Peyer's patch (tissue), 4 donors: ENCODE measurements around the gene SHB. TPM values are rescaled to one million over a fixed set of nuclear protein-coding genes. Genes with fewer than 3 reads are reported as not detected.
A peak's percentile ranks its signal among the peaks of the same experiment; 100 is the strongest.

Experiments
- DNase-seq, 3 donors: peaks; one replicate each; pipeline ENCODE4 v3.0.0-alpha.2; 2017 to 2019
- H3K27ac ChIP-seq, 4 donors: fragments of 200-600 bp; sonication (generic); one replicate each; pipeline ENCODE4 v1.5.1; 2016 to 2019
- H3K27me3 ChIP-seq, 2 donors: fragments of 200-600 bp; sonication (generic); one replicate each; pipeline ENCODE4 v1.5.1; 2019
- H3K36me3 ChIP-seq, 3 donors: fragments of 200-600 bp; sonication (generic); one replicate each; pipeline ENCODE4 v1.5.1; 2016 to 2019
- H3K4me1 ChIP-seq, 4 donors: fragments of 200-600 bp; sonication (generic); one replicate each; pipeline ENCODE4 v1.5.1; 2016 to 2019
- H3K4me3 ChIP-seq, 4 donors: fragments of 200-600 bp; sonication (generic); 1 replicate in 3 of 4; 2 replicates in 1 of 4; pipeline ENCODE4 v1.5.1; 2016 to 2019; ENCODE audit warnings: mild to moderate bottlenecking in 1 of 4
- H3K9me3 ChIP-seq, 4 donors: fragments of 200-600 bp; sonication (generic); one replicate each; pipeline ENCODE4 v1.5.1; 2016 to 2019; ENCODE audit warnings: mild to moderate bottlenecking in 1 of 4
- POLR2A ChIP-seq, 2 donors: fragments of 450-650 bp; IDR thresholded peaks; one replicate each; pipeline ENCODE4 v1.5.1; 2017; ENCODE audit warnings: antibody characterized with exemption in 2 of 2, mild to moderate bottlenecking in 2 of 2, moderate library complexity in 2 of 2
- total RNA-seq, 4 donors: library from RNA; depleted of rRNA; stranded (reverse); fragments of >200 nt; gene quantifications; one replicate each; pipeline ENCODE4 v1.1.0, GENCODE V29; 2016
- TF ChIP-seq, protein P1 (sequence below), 6 experiments: fragments of 450-650 bp in 4 of 6; fragments of 200-600 bp in 2 of 6; sonication (generic) in 1 of 6; IDR thresholded peaks; one replicate each; pipeline ENCODE4 v1.5.1; 2017 to 2019; ENCODE audit warnings: antibody characterized with exemption in 6 of 6, mild to moderate bottlenecking in 3 of 6, moderate library complexity in 1 of 6

Gene SHB
- total RNA-seq, 4 donors from 2014 or later = 14.5 to 31.1 (median 25.6) TPM

- Histone ChIP-seq H3K36me3 (peaks cover 0 to 15% (median 0%) of the 10 kb centered on the region in 3 donors), H3K9me3 (no peaks in the 10 kb centered on the region), H3K27me3 (no peaks in the 10 kb centered on the region), H3K27ac (no peak overlapping the region), H3K4me1 (peaks cover 0 to 41% (median 8%) of the 10 kb centered on the region in 4 donors), H3K4me3 (no peak overlapping the region)
- no peak for TF ChIP-seq POLR2A (IDR thresholded peaks at IDR 0.05)
- TF ChIP-seq, protein P1, sequence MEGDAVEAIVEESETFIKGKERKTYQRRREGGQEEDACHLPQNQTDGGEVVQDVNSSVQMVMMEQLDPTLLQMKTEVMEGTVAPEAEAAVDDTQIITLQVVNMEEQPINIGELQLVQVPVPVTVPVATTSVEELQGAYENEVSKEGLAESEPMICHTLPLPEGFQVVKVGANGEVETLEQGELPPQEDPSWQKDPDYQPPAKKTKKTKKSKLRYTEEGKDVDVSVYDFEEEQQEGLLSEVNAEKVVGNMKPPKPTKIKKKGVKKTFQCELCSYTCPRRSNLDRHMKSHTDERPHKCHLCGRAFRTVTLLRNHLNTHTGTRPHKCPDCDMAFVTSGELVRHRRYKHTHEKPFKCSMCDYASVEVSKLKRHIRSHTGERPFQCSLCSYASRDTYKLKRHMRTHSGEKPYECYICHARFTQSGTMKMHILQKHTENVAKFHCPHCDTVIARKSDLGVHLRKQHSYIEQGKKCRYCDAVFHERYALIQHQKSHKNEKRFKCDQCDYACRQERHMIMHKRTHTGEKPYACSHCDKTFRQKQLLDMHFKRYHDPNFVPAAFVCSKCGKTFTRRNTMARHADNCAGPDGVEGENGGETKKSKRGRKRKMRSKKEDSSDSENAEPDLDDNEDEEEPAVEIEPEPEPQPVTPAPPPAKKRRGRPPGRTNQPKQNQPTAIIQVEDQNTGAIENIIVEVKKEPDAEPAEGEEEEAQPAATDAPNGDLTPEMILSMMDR (IDR thresholded peaks at IDR 0.05) = no peak
- DNase-seq = no peak
These were observed 97.9 kb downstream of the SHB start for GRCh38 chr9:37971108-37971459.

DNA sequence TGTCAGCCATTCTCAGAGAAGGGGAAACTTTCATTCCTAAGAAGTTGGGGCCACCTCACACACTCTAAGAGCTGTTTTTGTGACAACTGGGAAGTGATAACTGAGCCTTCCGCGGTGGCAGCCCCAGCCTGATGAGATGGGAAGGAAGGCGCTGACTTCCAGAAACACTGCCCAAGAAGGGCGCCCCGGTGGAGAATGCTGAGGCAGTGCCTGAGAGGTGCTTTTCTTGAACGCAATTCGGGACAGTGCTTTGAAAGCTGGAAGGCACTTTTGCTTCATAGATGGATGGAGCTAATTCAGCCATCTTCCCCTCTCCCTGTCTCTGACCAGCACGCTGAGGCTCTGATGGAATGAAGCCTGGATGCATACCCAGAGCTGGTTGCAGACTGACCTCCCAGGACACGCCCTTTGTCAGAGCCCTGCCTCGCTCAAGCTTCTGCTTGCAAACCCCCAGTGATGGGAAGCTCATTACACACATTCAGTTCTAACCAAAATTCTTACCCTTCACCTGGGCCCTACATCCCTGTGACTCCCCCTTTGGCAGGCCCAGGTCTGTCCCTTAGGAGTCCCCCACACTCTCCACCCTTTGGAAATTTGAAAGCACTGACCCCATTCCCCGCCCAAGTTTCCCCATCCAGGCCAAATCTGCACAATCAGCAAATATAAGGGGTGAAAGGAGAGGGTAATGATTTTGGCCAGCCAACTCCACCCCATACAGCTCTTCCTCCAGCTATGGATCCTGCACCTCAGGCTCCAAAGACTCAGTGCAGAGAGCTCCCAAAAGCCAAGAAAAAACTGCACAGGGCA lies 98.5 kb downstream of the SHB start:
- Histone ChIP-seq H3K4me1 (peaks cover 0 to 47% (median 8%) of the 10 kb centered on the region in 4 donors), H3K4me3 (no peak overlapping the region), H3K27ac (peak overlapping the region in 2 of 4 donors; percentile 74 to 93), H3K9me3 (no peaks in the 10 kb centered on the region), H3K36me3 (peaks cover 0 to 15% (median 0%) of the 10 kb centered on the region in 3 donors), H3K27me3 (no peaks in the 10 kb centered on the region)
- TF ChIP-seq, protein P1 (IDR thresholded peaks at IDR 0.05) = no peak
- no peak for DNase-seq

- peak in 1 of 3 donors; percentile 38 for DNase-seq
- Histone ChIP-seq H3K27ac (peak overlapping the region in 3 of 4 donors; percentile 49 to 93 (median 74)), H3K4me1 (peaks cover 0 to 52% (median 10%) of the 10 kb centered on the region in 4 donors), H3K9me3 (no peaks in the 10 kb centered on the region), H3K4me3 (no peak overlapping the region), H3K27me3 (no peaks in the 10 kb centered on the region), H3K36me3 (peaks cover 0 to 14% (median 0%) of the 10 kb centered on the region in 3 donors)
- TF ChIP-seq POLR2A (IDR thresholded peaks at IDR 0.05) = no peak
- TF ChIP-seq, protein P1 (IDR thresholded peaks at IDR 0.05) = no peak
These were observed 99.3 kb downstream of the SHB start for GRCh38 chr9:37969558-37970300.

- Histone ChIP-seq H3K4me3 (no peak overlapping the region), H3K36me3 (peaks cover 0 to 8% (median 0%) of the 10 kb centered on the region in 3 donors), H3K4me1 (peaks cover 0 to 56% (median 10%) of the 10 kb centered on the region in 4 donors), H3K27ac (peak overlapping the region in 3 of 4 donors; percentile 49 to 93 (median 74)), H3K27me3 (no peaks in the 10 kb centered on the region), H3K9me3 (no peaks in the 10 kb centered on the region)
- no peak for TF ChIP-seq POLR2A (IDR thresholded peaks at IDR 0.05)
- TF ChIP-seq, protein P1 (IDR thresholded peaks at IDR 0.05) = no peak
- peak in 2 of 3 donors; percentile 83 to 90 for DNase-seq
These were observed 99.9 kb downstream of the SHB start for GRCh38 chr9:37969130-37969529.

DNA sequence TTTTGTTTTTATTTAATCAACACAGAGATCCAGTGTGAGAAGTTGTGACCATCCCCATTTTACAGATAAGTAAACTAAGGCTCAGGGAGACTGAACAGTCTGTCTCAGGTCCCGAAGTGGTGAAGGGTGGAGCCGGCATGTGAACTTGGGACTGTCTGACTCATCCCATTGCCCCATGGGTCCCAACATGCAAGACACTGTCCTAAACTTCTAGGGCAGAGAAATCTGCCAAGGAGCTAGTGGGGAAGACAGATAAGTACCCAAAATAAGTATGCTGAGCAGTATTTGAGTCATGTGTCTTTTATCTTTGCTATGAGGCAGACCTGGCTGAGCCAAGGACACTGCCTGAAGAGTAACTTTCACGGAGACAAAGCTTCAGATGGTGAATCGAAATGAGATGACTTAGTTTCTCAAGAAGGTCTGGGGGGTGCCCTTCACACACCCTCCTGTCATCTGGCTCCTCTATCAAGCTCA lies 100.8 kb downstream of the SHB start:
- DNase-seq = peak in 2 of 3 donors; percentile 63 to 79
- Histone ChIP-seq H3K4me3 (no peak overlapping the region), H3K9me3 (no peaks in the 10 kb centered on the region), H3K36me3 (peaks cover 0 to under 1% (median 0%) of the 10 kb centered on the region in 3 donors), H3K4me1 (peaks cover 0 to 65% (median 10%) of the 10 kb centered on the region in 4 donors), H3K27ac (peak overlapping the region in 3 of 4 donors; percentile 46 to 93 (median 74)), H3K27me3 (no peaks in the 10 kb centered on the region)
- TF ChIP-seq POLR2A (IDR thresholded peaks at IDR 0.05) = no peak
- TF ChIP-seq, protein P1 (IDR thresholded peaks at IDR 0.05) = no peak
